Ishikawa (cell line): Measurements from ENCODE around the gene IFNGR2.

ENCODE experiments used
- CEBPB ChIP-seq: IDR thresholded peaks from 2 replicates; pipeline ENCODE4 v1.6.1; 2012
- CREB1 ChIP-seq: IDR thresholded peaks from 2 replicates; pipeline ENCODE4 v1.6.1; 2012; ENCODE audit warnings: low read depth
- EGR1 ChIP-seq: IDR thresholded peaks from 2 replicates; pipeline ENCODE4 v1.6.1; 2012
- EP300 ChIP-seq: IDR thresholded peaks from 2 replicates; pipeline ENCODE4 v1.6.1; 2012; ENCODE audit warnings: borderline replicate concordance
- FOXM1 ChIP-seq: IDR thresholded peaks from 2 replicates; pipeline ENCODE4 v1.6.1; 2012; ENCODE audit warnings: low read depth, borderline replicate concordance
- NFIC ChIP-seq: IDR thresholded peaks from 2 replicates; pipeline ENCODE4 v1.6.1; 2012
- RAD21 ChIP-seq: IDR thresholded peaks from 2 replicates; pipeline ENCODE4 v1.6.1; 2012; ENCODE audit warnings: low read depth
- REST ChIP-seq: IDR thresholded peaks from 2 replicates; pipeline ENCODE4 v1.6.1; 2012; ENCODE audit warnings: low read depth, mild to moderate bottlenecking
- TAF1 ChIP-seq: IDR thresholded peaks from 2 replicates; pipeline ENCODE4 v1.6.1; 2012; ENCODE audit warnings: low read depth, mild to moderate bottlenecking
- TCF12 ChIP-seq: IDR thresholded peaks from 2 replicates; pipeline ENCODE4 v1.6.1; 2012; ENCODE audit warnings: low read depth
- TEAD4 ChIP-seq: IDR thresholded peaks from 2 replicates; pipeline ENCODE4 v1.6.1; 2012
- USF1 ChIP-seq: IDR thresholded peaks from 2 replicates; pipeline ENCODE4 v1.6.1; 2012
- YY1 ChIP-seq: IDR thresholded peaks from 2 replicates; pipeline ENCODE4 v1.6.1; 2012; ENCODE audit warnings: low read depth
- ZBTB7A ChIP-seq: IDR thresholded peaks from 2 replicates; pipeline ENCODE4 v1.6.1; 2012; ENCODE audit warnings: low read depth
- TF ChIP-seq, protein P1 (sequence below): IDR thresholded peaks from 2 replicates; pipeline ENCODE4 v1.6.1; 2012

Gene IFNGR2

GRCh38 chr21:33401630-33401992, 1.6 kb upstream of the IFNGR2 start:
- TF ChIP-seq REST (no peak), TCF12 (no peak), RAD21 (no peak), ZBTB7A (no peak), EGR1 (no peak), TAF1 (no peak), EP300 (no peak)
- TF ChIP-seq, protein P1, sequence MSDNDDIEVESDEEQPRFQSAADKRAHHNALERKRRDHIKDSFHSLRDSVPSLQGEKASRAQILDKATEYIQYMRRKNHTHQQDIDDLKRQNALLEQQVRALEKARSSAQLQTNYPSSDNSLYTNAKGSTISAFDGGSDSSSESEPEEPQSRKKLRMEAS = no peak

DNA sequence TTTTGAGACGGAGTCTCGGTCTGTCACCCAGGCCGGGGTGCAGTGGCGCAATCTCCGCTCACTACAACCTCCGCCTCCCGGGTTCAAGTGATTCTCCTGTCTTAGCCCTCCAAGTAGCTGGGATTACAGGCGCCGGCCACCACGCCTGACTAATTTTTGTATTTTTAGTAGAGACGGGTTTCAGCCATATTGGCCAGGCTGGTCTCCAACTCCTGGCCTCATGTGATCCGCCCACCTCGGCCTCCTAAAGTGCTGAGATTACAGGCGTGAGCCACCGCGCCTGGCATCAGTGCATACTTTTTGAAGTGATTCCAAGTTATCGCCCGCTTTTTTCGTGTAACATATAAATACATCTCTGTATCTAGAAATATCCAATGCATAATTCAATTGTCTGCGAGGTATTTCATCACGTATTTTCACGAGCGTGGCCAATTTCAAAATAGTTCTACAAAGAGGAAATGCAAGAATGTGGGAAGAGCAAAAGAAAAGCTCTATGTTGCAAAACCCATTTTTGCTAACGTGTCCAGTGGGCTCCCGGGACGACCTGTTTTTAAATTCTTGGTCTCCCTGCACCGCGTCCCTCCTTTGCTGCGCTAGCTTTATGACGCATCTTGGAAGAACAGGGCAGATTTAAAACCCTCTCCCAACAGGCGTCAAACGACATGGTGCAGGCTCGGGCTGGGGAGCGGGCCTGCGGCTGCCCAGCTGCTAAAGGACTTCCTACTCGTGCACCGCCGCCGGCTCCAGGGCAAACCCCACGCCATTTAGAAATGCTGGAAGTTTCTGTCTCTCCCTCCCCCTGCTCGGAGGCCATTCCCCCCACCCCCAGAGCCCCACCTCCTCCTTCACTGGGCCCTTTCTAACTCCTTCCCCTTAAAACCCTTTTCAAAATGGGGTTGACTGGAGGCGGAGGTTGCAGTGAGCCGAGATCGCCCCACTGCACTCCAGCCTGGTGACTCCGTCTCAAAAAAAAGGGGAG, 923 bp upstream of the IFNGR2 start:
- TF ChIP-seq TCF12 (no peak), YY1 (no peak), TAF1 (no peak), RAD21 (no peak), EGR1 (no peak), CREB1 (no peak), REST (no peak), FOXM1 (no peak), EP300 (no peak), USF1 (no peak), ZBTB7A (no peak), NFIC (no peak), TEAD4 (no peak)
- TF ChIP-seq, protein P1 = no peak

DNA sequence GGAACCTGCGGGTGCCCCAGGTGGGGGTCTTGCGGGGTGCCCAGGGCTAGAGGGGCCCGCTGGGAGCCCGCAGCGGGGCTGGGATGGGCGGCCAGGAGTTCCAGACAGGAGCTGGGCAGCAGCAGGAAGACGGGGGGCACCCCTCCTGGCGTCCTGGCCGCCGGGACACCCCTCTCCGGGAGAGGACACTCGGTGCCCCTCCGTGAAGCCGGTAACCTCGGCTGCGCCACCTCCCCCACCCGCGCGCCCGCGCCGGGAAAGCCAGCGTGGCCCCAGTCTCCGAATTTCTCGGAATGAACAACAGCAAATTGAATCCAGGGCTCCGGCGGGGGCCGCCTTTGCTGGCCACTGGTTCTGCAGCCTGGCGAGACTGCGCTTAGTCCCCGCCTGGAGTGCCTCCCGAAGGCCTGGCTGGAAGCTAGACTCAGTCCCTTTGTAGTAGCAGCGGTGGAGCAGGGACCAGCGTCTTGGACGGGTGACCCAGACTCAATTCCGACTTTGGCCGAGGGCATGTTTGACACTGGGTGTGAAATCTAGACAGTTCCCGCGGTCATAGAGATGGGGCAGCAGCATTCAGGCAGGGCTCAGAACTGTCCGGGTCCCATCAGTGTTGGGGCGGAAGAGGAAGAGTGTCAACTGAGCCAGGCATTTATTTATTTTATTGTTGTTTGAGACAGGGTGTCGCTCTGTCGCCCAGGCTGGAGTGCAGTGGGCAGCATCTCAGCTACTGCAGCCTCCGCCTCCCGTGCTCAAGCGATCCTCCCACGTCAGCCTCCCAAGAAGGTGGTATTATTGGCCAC, 773 bp downstream of the IFNGR2 start:
- TF ChIP-seq CREB1 (no peak), TAF1 (no peak), RAD21 (no peak), CEBPB (no peak), YY1 (no peak), USF1 (no peak), NFIC (no peak)
- TF ChIP-seq, protein P1 = 0 out of 2 replicates have a peak, but pooled peaks have one; percentile 47

DNA sequence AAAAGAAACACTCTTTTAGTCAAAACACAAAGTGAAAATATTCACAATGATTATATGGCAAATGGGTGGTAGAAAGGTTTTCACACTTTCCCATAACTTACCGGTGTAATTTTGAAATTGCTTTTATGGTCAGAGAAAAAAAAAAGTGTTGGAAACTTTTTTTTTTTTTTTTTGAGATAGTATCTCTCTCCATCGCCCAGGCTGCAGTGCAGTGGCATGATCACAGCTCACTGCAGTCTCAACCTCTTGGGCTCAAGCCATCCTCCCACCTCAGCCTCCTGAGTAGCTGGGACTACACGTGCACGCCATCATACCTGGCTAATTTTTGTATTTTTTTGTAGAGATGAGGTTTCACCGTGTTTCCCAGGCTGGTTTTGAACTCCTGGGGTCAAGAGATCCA, 3.3 kb downstream of the IFNGR2 start:
- TF ChIP-seq EP300 (no peak), FOXM1 (no peak), NFIC (no peak), CEBPB (no peak), USF1 (no peak), YY1 (no peak), CREB1 (no peak), EGR1 (no peak), TEAD4 (no peak), REST (no peak), TCF12 (no peak)
- TF ChIP-seq, protein P1 = no peak
